K562 (cell line): ENCODE data around the gene CADM2. TPM values are rescaled to one million over a fixed set of nuclear protein-coding genes. Genes with fewer than 3 reads are reported as not detected.

Experiments used
- ATAC-seq: fragments of 200-7000 bp; cut with Tn5 transposase; 3 replicates; pipeline ENCODE4 v1.9.1; 2020; ENCODE audit warnings: moderate library complexity
- BruUV-seq: library from RNA; stranded (reverse); fragments of 400-500 nt; replicated peaks from 2 replicates; lab custom pipeline; 2021; lab: Mats Ljungman, UMichigan
- CTCF ChIA-PET: fragments of 300-600 bp; formaldehyde crosslinking; extraction: SDS; loops from one replicate; lab custom pipeline; 2021; ENCODE audit warnings: low intra/inter-chr PET ratio; lab: Yijun Ruan, JAX
- POLR2A ChIA-PET: fragments of 300-600, 350-650 bp; sonication (Branson Sonifier 250); formaldehyde crosslinking; extraction: SDS; loops from one replicate; lab custom pipeline; 2021; ENCODE audit warnings: antibody characterized with exemption, inconsistent platforms; lab: Yijun Ruan, JAX
- DNase-seq, 4 experiments: peaks; one replicate each; pipeline versions ENCODE4 v3.0.0 to v3.0.0-alpha.2; 2011 to 2018; ENCODE audit warnings: low spot score in 3 of 4, mixed read lengths in 3 of 4; ENCODE audit errors: extremely low read depth in 1 of 4
- FAIRE-seq: peaks from 2 replicates; lab custom pipeline; 2011; peaks lifted over from hg19 to GRCh38; lab: Jason Lieb, UNC
- H2AFZ ChIP-seq: 2 replicates; pipeline ENCODE4 v1.6.0; 2011; ENCODE audit warnings: low read depth, low read length, control low read depth, inconsistent platforms
- H3K27ac ChIP-seq: fragments of 200-600 bp; 3 replicates; pipeline ENCODE4 v1.8.0; 2011; ENCODE audit warnings: low read depth, mild to moderate bottlenecking, control low read depth, inconsistent platforms, low read length, moderate library complexity, mixed read lengths; ENCODE audit errors: extremely low read depth
- H3K27me3 ChIP-seq, 2 experiments: fragments of 300-600 bp in 1 of 2; 2 replicates in 1 of 2; 3 replicates in 1 of 2; pipeline versions ENCODE4 v1.6.0 to v1.8.0; 2011; ENCODE audit warnings: inconsistent platforms in 2 of 2, low read length in 2 of 2, mild to moderate bottlenecking in 1 of 2, mixed read lengths in 1 of 2, moderate library complexity in 1 of 2; ENCODE audit not compliant: control insufficient read depth in 2 of 2, insufficient read depth in 2 of 2
- H3K36me3 ChIP-seq: fragments of 300-600 bp; 3 replicates; pipeline ENCODE4 v1.8.0; 2011; ENCODE audit warnings: mild to moderate bottlenecking, low read length, inconsistent platforms; ENCODE audit not compliant: control insufficient read depth, insufficient read depth
- H3K4me1 ChIP-seq, 2 experiments: fragments of 200-600 bp in 1 of 2; replicated peaks in 1 of 2; 2 replicates in 1 of 2; 3 replicates in 1 of 2; pipeline versions ENCODE4 v1.5.1 to v1.8.0; 2011; ENCODE audit warnings: inconsistent platforms in 2 of 2, low read length in 2 of 2, mild to moderate bottlenecking in 1 of 2, mixed read lengths in 1 of 2, moderate library complexity in 1 of 2; ENCODE audit not compliant: control insufficient read depth in 2 of 2, insufficient read depth in 2 of 2
- H3K4me2 ChIP-seq: 2 replicates; pipeline ENCODE4 v1.6.1; 2011; ENCODE audit warnings: low read length, control low read depth, inconsistent platforms, mixed read lengths; ENCODE audit not compliant: insufficient read depth
- H3K4me3 ChIP-seq: fragments of 200-600 bp; sonication (generic), shearing (Covaris generic); 2 replicates; pipeline ENCODE4 v1.5.1; 2016; ENCODE audit warnings: control low read depth, inconsistent platforms
- H3K79me2 ChIP-seq: fragments of 200-600 bp; 3 replicates; pipeline ENCODE4 v1.8.0; 2011; ENCODE audit warnings: low read length, inconsistent platforms; ENCODE audit not compliant: control insufficient read depth, insufficient read depth
- H3K9ac ChIP-seq, 2 experiments: 2 replicates each; pipeline versions ENCODE4 v1.6.0 to v1.6.1; 2011; ENCODE audit warnings: low read depth in 2 of 2, low read length in 2 of 2, control low read depth in 1 of 2, inconsistent platforms in 1 of 2, mild to moderate bottlenecking in 1 of 2, mixed read lengths in 1 of 2; ENCODE audit not compliant: insufficient read depth in 1 of 2
- H3K9me1 ChIP-seq: one replicate; pipeline ENCODE4 v1.6.0; 2011; ENCODE audit warnings: inconsistent platforms, mild to moderate bottlenecking, low read length, moderate library complexity; ENCODE audit not compliant: control insufficient read depth, insufficient read depth
- H3K9me3 ChIP-seq: replicated peaks from 2 replicates; pipeline ENCODE4 v1.5.1; 2011; ENCODE audit warnings: low read depth, low read length, inconsistent platforms; ENCODE audit not compliant: control insufficient read depth, insufficient read depth
- H4K20me1 ChIP-seq: replicated peaks from 2 replicates; pipeline ENCODE4 v1.6.1; 2011; ENCODE audit warnings: low read length, inconsistent platforms, mixed read lengths; ENCODE audit not compliant: control insufficient read depth, insufficient read depth
- CHAMP1 ChIP-seq: fragments of 450-650 bp; IDR thresholded peaks from 2 replicates; pipeline ENCODE4 v1.6.1; 2016; ENCODE audit warnings: mild to moderate bottlenecking
- MAX ChIP-seq: sonication (generic); formaldehyde crosslinking; IDR thresholded peaks from 2 replicates; pipeline ENCODE4 v1.9.0; 2022; ENCODE audit warnings: mild to moderate bottlenecking, missing genetic modification reagents
- NR2C2 ChIP-seq, 2 experiments: fragments of 200-800 bp in 1 of 2; sonication (Bioruptor generic) in 1 of 2; sonication (generic) in 1 of 2; formaldehyde crosslinking in 1 of 2; IDR thresholded peaks; 2 replicates each; pipeline versions ENCODE4 v1.6.1 to v1.8.0; 2016 to 2022; ENCODE audit warnings: mild to moderate bottlenecking in 1 of 2, missing compliant biosample characterization in 1 of 2, missing genetic modification characterization in 1 of 2, missing genetic modification reagents in 1 of 2
- PHF21A ChIP-seq: fragments of 450-650 bp; IDR thresholded peaks from 2 replicates; pipeline ENCODE4 v1.6.1; 2017; ENCODE audit warnings: low read depth, borderline replicate concordance
- ZNF785 ChIP-seq: fragments of 250-450 bp; sonication (Bioruptor Pico); IDR thresholded peaks from 2 replicates; pipeline ENCODE4 v1.4.0; 2020; ENCODE audit warnings: mild to moderate bottlenecking
- WGBS: fragments of 100-300 bp; shearing (Covaris generic); methylation state at CpG from one replicate; pipeline ENCODE4 v1.1.6; 2016; ENCODE audit warnings: low coverage, mixed read lengths; ENCODE audit not compliant: insufficient coverage; ENCODE audit errors: missing lambda C conversion rate; 5-methylcytosine and 5-hydroxymethylcytosine counted together
- in situ Hi-C: fragments of 300-500 bp; cut with MboI; formaldehyde crosslinking; loops from 4 replicates; pipeline ENCODE4 v1.15.0; 2018; ENCODE audit warnings: inconsistent platforms, mixed read lengths
- intact Hi-C: fragments of 100-400 bp; cut with micrococcal nuclease; formaldehyde crosslinking; loops from 2 replicates; pipeline ENCODE4 v1.14.2; 2022
- polyA plus RNA-seq, 8 experiments: library from polyadenylated mRNA; depleted of rRNA in 4 of 8; stranded (reverse) in 5 of 8; unstranded in 3 of 8; fragments of >200 nt; fragmentation: Nextera tagmentation in 2 of 8; fragmentation: Illumina TruSeq in 1 of 8; extraction: Ambion mirVana in 2 of 8; extraction: Trizol in 1 of 8; gene quantifications; 2 replicates each; pipeline versions ENCODE4 v1.2.1 to v1.2.3, GENCODE V29; 2011 to 2014; ENCODE audit warnings: inconsistent platforms in 1 of 8, missing spikeins in 1 of 8
- total RNA-seq, 7 experiments: library from RNA; depleted of rRNA in 6 of 7; stranded (reverse); fragments of >200 nt in 6 of 7; fragmentation: Illumina TruSeq in 2 of 7; extraction: Trizol in 2 of 7; gene quantifications; 2 replicates each; pipeline versions ENCODE4 v1.2.1 to v1.2.3, GENCODE V29; 2011 to 2021; ENCODE audit warnings: low replicate concordance in 1 of 7

The CADM2 gene
- total and polyA plus RNA-seq, 9 of the 15 experiments (the other 6 are each of a cell fraction or from before 2014, with no cell fraction given): 0.11 to 3.2 (median 0.95) TPM

GRCh38 chr3:84968701-84969235 is 10.0 kb downstream of the CADM2 start:
- no peak overlapping the region for H3K4me3 ChIP-seq
- H3K27ac ChIP-seq: no peak overlapping the region
- H2AFZ ChIP-seq: no peak overlapping the region
- no peaks in the 10 kb centered on the region for H3K9me3 ChIP-seq
- H3K9ac ChIP-seq: no peak overlapping the region
- TF ChIP-seq MAX (CRISPR knock-in tag) (no peak), NR2C2 (CRISPR knock-in tag; IDR thresholded peaks at IDR 0.05) (no peak), NR2C2 (tag; IDR thresholded peaks at IDR 0.05) (no peak), PHF21A (no peak), ZNF785 (no peak), CHAMP1 (no peak)
- TF ChIP-seq, all 486 proteins: peak for 0
- POLR2A ChIA-PET: no interaction called here
- H3K79me2 ChIP-seq: no peaks in the 10 kb centered on the region
- CTCF ChIA-PET: no interaction called here
- no peak for FAIRE-seq
- no peaks in the 10 kb centered on the region for H3K4me1 ChIP-seq
- BruUV-seq: no TSS peak
- no peaks in the 10 kb centered on the region for H3K9me1 ChIP-seq
- no peaks in the 10 kb centered on the region for H4K20me1 ChIP-seq
- in situ Hi-C loops: no loop called here
- no peak for ATAC-seq
- no peak for DNase-seq
- intact Hi-C loops: no loop called here
- H3K4me2 ChIP-seq: no peak overlapping the region
- WGBS: 0% methylated on average over 2 of the region's 2 CpGs
- no peaks in the 10 kb centered on the region for H3K36me3 ChIP-seq
- no peaks in the 10 kb centered on the region for H3K27me3 ChIP-seq
